A549 (cell line): ENCODE data around the gene FAM124B. TPM values are rescaled to one million over a fixed set of nuclear protein-coding genes. Genes with fewer than 3 reads are reported as not detected.

ENCODE experiments used
- ATAC-seq, 2 experiments: fragments of 200-7000 bp in 1 of 2; fragments of >200 bp in 1 of 2; cut with Nextera tagmentation in 1 of 2; cut with Tn5 transposase in 1 of 2; 3 replicates each; pipeline versions ENCODE4 v1.8.0 to v1.9.1; 2018 to 2020; ENCODE audit warnings: mild to moderate bottlenecking in 1 of 2, moderate library complexity in 1 of 2
- CTCF ChIA-PET: fragments of 300-600 bp; sonication (Branson Sonifier 250); formaldehyde crosslinking; extraction: SDS; loops from one replicate; lab custom pipeline; 2021; ENCODE audit warnings: antibody characterized with exemption, inconsistent platforms; lab: Yijun Ruan, JAX
- POLR2A ChIA-PET: fragments of 350-600 bp; formaldehyde crosslinking; extraction: SDS; loops from one replicate; lab custom pipeline; 2021; ENCODE audit warnings: antibody characterized with exemption, inconsistent platforms; lab: Yijun Ruan, JAX
- DNase-seq, 2 experiments: peaks; one replicate each; pipeline versions ENCODE4 v3.0.0 to v3.0.0-alpha.2; 2011 to 2016; ENCODE audit warnings: low read depth in 1 of 2, low spot score in 1 of 2
- FAIRE-seq: peaks from 2 replicates; lab custom pipeline; 2011; peaks lifted over from hg19 to GRCh38; lab: Jason Lieb, UNC
- H3K27ac ChIP-seq, 2 experiments: fragments of >200 bp; sonication (Bioruptor Twin); formaldehyde crosslinking; 3 replicates each; pipeline ENCODE4 v1.5.1; 2016 to 2017
- H3K4me1 ChIP-seq: fragments of >200 bp; sonication (Bioruptor Twin); formaldehyde crosslinking; 3 replicates; pipeline ENCODE4 v1.6.1; 2016
- H3K4me2 ChIP-seq: fragments of >200 bp; sonication (Bioruptor Twin); formaldehyde crosslinking; 3 replicates; pipeline ENCODE4 v1.6.1; 2016
- H3K4me3 ChIP-seq: fragments of >200 bp; sonication (Bioruptor Twin); formaldehyde crosslinking; 3 replicates; pipeline ENCODE4 v1.5.1; 2016
- H3K9me3 ChIP-seq: fragments of >200 bp; sonication (Bioruptor Twin); formaldehyde crosslinking; 3 replicates; pipeline ENCODE4 v1.6.1; 2016
- CBX8 ChIP-seq: fragments of 200-600 bp; sonication (generic); IDR thresholded peaks from 2 replicates; pipeline ENCODE4 v1.6.1; 2016
- CHD2 ChIP-seq: fragments of 150-350 bp; IDR thresholded peaks from 2 replicates; pipeline ENCODE4 v1.6.1; 2014; ENCODE audit warnings: low read length; ENCODE audit not compliant: partially characterized antibody
- CHD4 ChIP-seq: fragments of 200-600 bp; sonication (generic); IDR thresholded peaks from 2 replicates; pipeline ENCODE4 v1.6.1; 2016; ENCODE audit warnings: antibody characterized with exemption, mild to moderate bottlenecking, borderline replicate concordance
- ELK1 ChIP-seq: fragments of 150-350 bp; IDR thresholded peaks from 2 replicates; pipeline ENCODE4 v1.6.1; 2014; ENCODE audit warnings: low read depth, mild to moderate bottlenecking, low read length
- FOSB ChIP-seq: fragments of 250-450 bp; sonication (Bioruptor Pico); IDR thresholded peaks from 2 replicates; pipeline ENCODE4 v1.5.0; 2020; ENCODE audit warnings: mild to moderate bottlenecking, moderate library complexity
- HDAC2 ChIP-seq: fragments of 200-600 bp; sonication (generic); IDR thresholded peaks from 2 replicates; pipeline ENCODE4 v1.6.1; 2016
- HEYL ChIP-seq: fragments of 250-450 bp; sonication (Bioruptor Pico); IDR thresholded peaks from 2 replicates; pipeline ENCODE4 v1.8.0; 2021; ENCODE audit warnings: mild to moderate bottlenecking, moderate library complexity
- HMGXB4 ChIP-seq: fragments of 250-450 bp; sonication (Bioruptor Pico); IDR thresholded peaks from 2 replicates; pipeline ENCODE4 v1.5.0; 2021; ENCODE audit warnings: mild to moderate bottlenecking, moderate library complexity, borderline replicate concordance
- HOXB5 ChIP-seq: fragments of 250-450 bp; sonication (Bioruptor Pico); IDR thresholded peaks from 2 replicates; pipeline ENCODE4 v1.5.0; 2020; ENCODE audit warnings: mild to moderate bottlenecking, moderate library complexity
- KDM5A ChIP-seq: fragments of 200-600 bp; sonication (generic); IDR thresholded peaks from 2 replicates; pipeline ENCODE4 v1.6.1; 2016; ENCODE audit warnings: antibody characterized with exemption, mild to moderate bottlenecking
- MAX ChIP-seq: IDR thresholded peaks from 2 replicates; pipeline ENCODE4 v1.6.1; 2012
- MAZ ChIP-seq: fragments of 150-350 bp; IDR thresholded peaks from 2 replicates; pipeline ENCODE4 v1.6.1; 2014; ENCODE audit warnings: antibody characterized with exemption, low read depth, low read length, borderline replicate concordance
- MYC ChIP-seq: IDR thresholded peaks from 2 replicates; pipeline ENCODE4 v1.6.1; 2012; ENCODE audit warnings: mild to moderate bottlenecking, inconsistent platforms, low read length, improper control_type of control experiment, borderline replicate concordance
- NFE2L2 ChIP-seq: fragments of 150-350 bp; conservative IDR thresholded peaks from 2 replicates; pipeline ENCODE4 v1.6.1; 2014; ENCODE audit warnings: low read length
- NPAS2 ChIP-seq: fragments of 250-450 bp; sonication (Bioruptor Pico); IDR thresholded peaks from 2 replicates; pipeline ENCODE4 v1.8.0; 2022; ENCODE audit warnings: mild to moderate bottlenecking, moderate library complexity, borderline replicate concordance
- NR3C1 ChIP-seq: fragments of >200 bp; sonication (Bioruptor Twin); formaldehyde crosslinking; IDR thresholded peaks from 3 replicates; pipeline ENCODE4 v1.6.1; 2017
- POLR2AphosphoS2 ChIP-seq: conservative IDR thresholded peaks from 2 replicates; pipeline ENCODE4 v1.6.1; 2012; ENCODE audit warnings: low read length, improper control_type of control experiment, inconsistent platforms
- RAD21 ChIP-seq, 2 experiments: fragments of >200 bp in 1 of 2; sonication (Bioruptor Twin) in 1 of 2; formaldehyde crosslinking in 1 of 2; IDR thresholded peaks in 1 of 2; conservative IDR thresholded peaks in 1 of 2; 2 replicates in 1 of 2; 3 replicates in 1 of 2; pipeline ENCODE4 v1.6.1; 2012 to 2018; ENCODE audit warnings: inconsistent platforms in 1 of 2
- RARB ChIP-seq: fragments of 250-450 bp; sonication (Bioruptor Pico); IDR thresholded peaks from 2 replicates; pipeline ENCODE4 v1.8.0; 2021; ENCODE audit warnings: mild to moderate bottlenecking, moderate library complexity
- RCOR1 ChIP-seq: fragments of 150-350 bp; IDR thresholded peaks from 2 replicates; pipeline ENCODE4 v1.6.1; 2014; ENCODE audit warnings: antibody characterized with exemption, low read length, low read depth
- TFCP2L1 ChIP-seq: fragments of 250-450 bp; sonication (Bioruptor Pico); IDR thresholded peaks from 2 replicates; pipeline ENCODE4 v1.5.0; 2021; ENCODE audit warnings: mild to moderate bottlenecking
- USF2 ChIP-seq: fragments of 450-650 bp; IDR thresholded peaks from 2 replicates; pipeline ENCODE4 v1.6.1; 2014; ENCODE audit warnings: antibody characterized with exemption
- ZFP36 ChIP-seq: fragments of 450-650 bp; IDR thresholded peaks from 2 replicates; pipeline ENCODE4 v1.6.1; 2014; ENCODE audit warnings: borderline replicate concordance; ENCODE audit not compliant: partially characterized antibody
- WGBS: methylation state at CpG from one replicate; pipeline ENCODE4 v1.1.6; 2017; ENCODE audit errors: missing lambda C conversion rate; 5-methylcytosine and 5-hydroxymethylcytosine counted together
- polyA plus RNA-seq, 4 experiments: library from polyadenylated mRNA; depleted of rRNA in 3 of 4; stranded (reverse); fragments of >200 nt; fragmentation: RNase III in 1 of 4; extraction: RNeasy Plus Mini Kit Qiagen cat#74134 plus additional on column Dnase treatment in 1 of 4; gene quantifications; 2 replicates in 3 of 4; 3 replicates in 1 of 4; pipeline ENCODE4 v1.2.3, GENCODE V29; 2011 to 2017
- TF ChIP-seq, protein P1 (sequence below): fragments of 200-600 bp; sonication (generic); IDR thresholded peaks from 2 replicates; pipeline ENCODE4 v1.6.1; 2016; ENCODE audit warnings: antibody characterized with exemption, mild to moderate bottlenecking, moderate library complexity
- TF ChIP-seq, protein P2 (sequence below): fragments of 250-450 bp; sonication (Bioruptor Pico); IDR thresholded peaks from 2 replicates; pipeline ENCODE4 v1.5.0; 2020; ENCODE audit warnings: low read depth, mild to moderate bottlenecking, moderate library complexity
- TF ChIP-seq, protein P3 (sequence below): IDR thresholded peaks from 2 replicates; pipeline ENCODE4 v1.6.1; 2012

The FAM124B gene
- polyA plus RNA-seq, 2 of the 4 experiments (the other 2 are of a cell fraction): not detected

DNA sequence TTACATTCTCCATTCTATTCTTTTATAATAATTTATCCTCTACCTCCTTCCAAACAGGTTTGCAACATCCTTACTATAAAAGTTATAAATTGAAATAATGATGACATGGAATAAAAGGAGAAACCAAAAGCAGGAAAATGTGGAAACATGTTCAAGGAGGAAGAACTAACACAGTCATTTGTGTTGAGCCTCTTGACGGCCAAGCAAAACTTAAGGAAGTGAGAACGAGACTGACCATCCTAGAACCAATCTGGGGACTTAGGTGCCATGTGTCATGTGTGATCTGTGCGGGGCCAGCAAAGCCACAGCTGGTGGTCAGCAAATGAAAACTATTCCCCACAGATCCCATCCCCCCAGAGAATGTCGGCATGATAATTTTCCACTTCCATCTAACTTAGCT is 25.6 kb upstream of the FAM124B start:
- Histone ChIP-seq H3K9me3 (no peaks in the 10 kb centered on the region), H3K4me2 (no peak overlapping the region), H3K4me3 (no peak overlapping the region), H3K27ac (no peak overlapping the region), H3K4me1 (no peaks in the 10 kb centered on the region)
- CTCF ChIA-PET: no interaction called here
- TF ChIP-seq RCOR1: no peak
- TF ChIP-seq HDAC2: no peak
- no peak for TF ChIP-seq NPAS2 (CRISPR knock-in tag)
- no peak for TF ChIP-seq USF2
- TF ChIP-seq NR3C1: no peak
- TF ChIP-seq HEYL (CRISPR knock-in tag): no peak
- no peak for TF ChIP-seq TFCP2L1
- TF ChIP-seq CHD2: no peak
- no peak for TF ChIP-seq RAD21 (conservative IDR thresholded peaks at IDR 0.05 in 1 of 2, IDR thresholded peaks at IDR 0.05 in 1 of 2)
- no peak for TF ChIP-seq MYC
- TF ChIP-seq NFE2L2: no peak
- no peak for TF ChIP-seq FOSB
- TF ChIP-seq RARB (CRISPR knock-in tag): no peak
- TF ChIP-seq POLR2AphosphoS2: no peak
- ATAC-seq: no peak
- FAIRE-seq: no peak
- POLR2A ChIA-PET: no interaction called here
- DNase-seq: no peak
- WGBS: 47% methylated on average over 4 of the region's 4 CpGs

DNA sequence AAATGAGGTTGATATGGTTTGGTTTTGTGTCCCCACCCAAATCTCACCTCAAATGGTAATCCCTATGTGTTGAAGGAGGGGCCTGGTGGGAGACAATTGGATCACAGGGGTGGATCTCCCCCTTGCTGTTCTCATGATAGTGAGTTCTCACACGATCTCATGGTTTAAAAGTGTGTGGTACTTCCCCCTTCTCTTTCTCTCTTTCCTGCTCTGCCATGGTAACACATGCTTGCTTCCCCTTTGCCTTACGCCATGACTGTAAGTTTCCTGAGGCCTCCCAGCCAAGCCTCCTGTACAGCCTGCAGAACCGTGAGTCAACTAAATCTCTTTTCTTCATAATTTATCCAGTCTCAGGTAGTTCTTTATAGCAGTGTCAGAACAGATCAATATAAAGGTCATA is 24.7 kb upstream of the FAM124B start:
- FAIRE-seq: no peak

More for the DNA sequence above, 24.7 kb upstream of the FAM124B start:
- Histone ChIP-seq H3K4me3 (no peak overlapping the region), H3K4me1 (no peaks in the 10 kb centered on the region), H3K9me3 (no peaks in the 10 kb centered on the region), H3K27ac (no peak overlapping the region), H3K4me2 (no peak overlapping the region)
- DNase-seq (no peak), ATAC-seq (no peak)
- ChIA-PET CTCF (no interaction called here), POLR2A (no interaction called here)
- TF ChIP-seq MAZ (no peak), MAX (no peak), KDM5A (no peak), CHD4 (no peak), ELK1 (no peak), RCOR1 (no peak), HMGXB4 (no peak), ZFP36 (no peak), CBX8 (no peak), HOXB5 (CRISPR knock-in tag) (no peak)
- TF ChIP-seq, protein P1, sequence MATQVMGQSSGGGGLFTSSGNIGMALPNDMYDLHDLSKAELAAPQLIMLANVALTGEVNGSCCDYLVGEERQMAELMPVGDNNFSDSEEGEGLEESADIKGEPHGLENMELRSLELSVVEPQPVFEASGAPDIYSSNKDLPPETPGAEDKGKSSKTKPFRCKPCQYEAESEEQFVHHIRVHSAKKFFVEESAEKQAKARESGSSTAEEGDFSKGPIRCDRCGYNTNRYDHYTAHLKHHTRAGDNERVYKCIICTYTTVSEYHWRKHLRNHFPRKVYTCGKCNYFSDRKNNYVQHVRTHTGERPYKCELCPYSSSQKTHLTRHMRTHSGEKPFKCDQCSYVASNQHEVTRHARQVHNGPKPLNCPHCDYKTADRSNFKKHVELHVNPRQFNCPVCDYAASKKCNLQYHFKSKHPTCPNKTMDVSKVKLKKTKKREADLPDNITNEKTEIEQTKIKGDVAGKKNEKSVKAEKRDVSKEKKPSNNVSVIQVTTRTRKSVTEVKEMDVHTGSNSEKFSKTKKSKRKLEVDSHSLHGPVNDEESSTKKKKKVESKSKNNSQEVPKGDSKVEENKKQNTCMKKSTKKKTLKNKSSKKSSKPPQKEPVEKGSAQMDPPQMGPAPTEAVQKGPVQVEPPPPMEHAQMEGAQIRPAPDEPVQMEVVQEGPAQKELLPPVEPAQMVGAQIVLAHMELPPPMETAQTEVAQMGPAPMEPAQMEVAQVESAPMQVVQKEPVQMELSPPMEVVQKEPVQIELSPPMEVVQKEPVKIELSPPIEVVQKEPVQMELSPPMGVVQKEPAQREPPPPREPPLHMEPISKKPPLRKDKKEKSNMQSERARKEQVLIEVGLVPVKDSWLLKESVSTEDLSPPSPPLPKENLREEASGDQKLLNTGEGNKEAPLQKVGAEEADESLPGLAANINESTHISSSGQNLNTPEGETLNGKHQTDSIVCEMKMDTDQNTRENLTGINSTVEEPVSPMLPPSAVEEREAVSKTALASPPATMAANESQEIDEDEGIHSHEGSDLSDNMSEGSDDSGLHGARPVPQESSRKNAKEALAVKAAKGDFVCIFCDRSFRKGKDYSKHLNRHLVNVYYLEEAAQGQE: no peak
- TF ChIP-seq, protein P2, sequence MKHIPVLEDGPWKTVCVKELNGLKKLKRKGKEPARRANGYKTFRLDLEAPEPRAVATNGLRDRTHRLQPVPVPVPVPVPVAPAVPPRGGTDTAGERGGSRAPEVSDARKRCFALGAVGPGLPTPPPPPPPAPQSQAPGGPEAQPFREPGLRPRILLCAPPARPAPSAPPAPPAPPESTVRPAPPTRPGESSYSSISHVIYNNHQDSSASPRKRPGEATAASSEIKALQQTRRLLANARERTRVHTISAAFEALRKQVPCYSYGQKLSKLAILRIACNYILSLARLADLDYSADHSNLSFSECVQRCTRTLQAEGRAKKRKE: no peak
- TF ChIP-seq, protein P3, sequence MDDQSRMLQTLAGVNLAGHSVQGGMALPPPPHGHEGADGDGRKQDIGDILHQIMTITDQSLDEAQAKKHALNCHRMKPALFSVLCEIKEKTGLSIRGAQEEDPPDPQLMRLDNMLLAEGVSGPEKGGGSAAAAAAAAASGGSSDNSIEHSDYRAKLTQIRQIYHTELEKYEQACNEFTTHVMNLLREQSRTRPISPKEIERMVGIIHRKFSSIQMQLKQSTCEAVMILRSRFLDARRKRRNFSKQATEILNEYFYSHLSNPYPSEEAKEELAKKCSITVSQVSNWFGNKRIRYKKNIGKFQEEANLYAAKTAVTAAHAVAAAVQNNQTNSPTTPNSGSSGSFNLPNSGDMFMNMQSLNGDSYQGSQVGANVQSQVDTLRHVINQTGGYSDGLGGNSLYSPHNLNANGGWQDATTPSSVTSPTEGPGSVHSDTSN: no peak
- 50% methylated on average over 3 of the region's 3 CpGs for WGBS
